Islet of Langerhans (tissue), 1 donor: ENCODE results near the gene CACNG6.
"Not testable (repeated sequence)": the region's sequence is repeated elsewhere in the genome, so short reads cannot be mapped to it uniquely, and the experiment has no call there.

ENCODE experiments used
- FAIRE-seq: peaks from one replicate; lab custom pipeline; 2011; peaks lifted over from hg19 to GRCh38; lab: Jason Lieb, UNC

The CACNG6 gene, protein sequence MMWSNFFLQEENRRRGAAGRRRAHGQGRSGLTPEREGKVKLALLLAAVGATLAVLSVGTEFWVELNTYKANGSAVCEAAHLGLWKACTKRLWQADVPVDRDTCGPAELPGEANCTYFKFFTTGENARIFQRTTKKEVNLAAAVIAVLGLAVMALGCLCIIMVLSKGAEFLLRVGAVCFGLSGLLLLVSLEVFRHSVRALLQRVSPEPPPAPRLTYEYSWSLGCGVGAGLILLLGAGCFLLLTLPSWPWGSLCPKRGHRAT

DNA sequence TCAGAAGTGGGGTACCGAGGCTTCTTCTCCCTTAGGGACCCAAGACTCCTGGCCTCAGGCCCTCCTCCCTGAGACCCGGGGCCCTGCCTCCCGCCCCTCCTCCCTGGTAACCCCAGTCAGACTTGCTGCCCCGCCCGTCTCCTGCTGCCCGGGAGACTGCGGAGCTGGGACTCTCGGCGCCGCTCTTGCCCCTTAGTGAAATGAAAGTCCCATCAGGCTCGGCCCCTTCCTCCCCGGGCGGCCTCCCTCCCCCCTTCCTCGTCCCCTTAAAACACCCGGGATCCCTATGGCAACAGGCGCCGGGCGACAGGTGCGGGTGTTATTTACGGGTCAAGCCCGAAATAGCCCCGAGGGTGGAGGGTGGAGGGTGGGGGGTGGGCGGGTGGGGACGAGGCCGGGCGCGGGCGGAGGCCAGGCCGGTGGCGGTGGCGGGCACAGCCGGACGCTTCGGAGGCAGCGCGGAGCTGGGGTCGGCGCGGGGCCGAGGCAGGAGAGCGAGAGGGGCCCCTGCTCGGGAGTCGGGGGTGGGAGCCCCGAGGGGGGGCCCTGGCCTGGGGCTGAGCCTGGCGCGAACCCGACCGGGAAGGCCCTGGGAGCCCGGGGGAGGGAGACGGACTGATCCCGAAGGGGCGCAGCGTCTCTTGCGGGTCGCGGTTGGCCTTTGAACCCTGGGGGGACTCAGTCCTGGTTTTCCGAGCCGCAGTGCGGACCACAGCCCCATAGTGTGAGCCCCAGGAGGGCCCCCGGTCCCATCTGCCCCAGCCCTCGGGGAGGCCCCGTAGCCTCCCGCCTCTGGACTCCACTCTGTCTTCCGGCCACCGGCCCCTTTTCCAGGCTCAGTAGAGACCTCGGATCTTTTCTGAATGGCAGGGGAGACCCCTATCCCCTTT is at the start of gene CACNG6:
Gene CACNG6, plus strand, starts transcription at position 414 of the 890 bp plus-strand sequence. CDS start 1,241 bp downstream, outside the sequence.
- no peak for FAIRE-seq

DNA sequence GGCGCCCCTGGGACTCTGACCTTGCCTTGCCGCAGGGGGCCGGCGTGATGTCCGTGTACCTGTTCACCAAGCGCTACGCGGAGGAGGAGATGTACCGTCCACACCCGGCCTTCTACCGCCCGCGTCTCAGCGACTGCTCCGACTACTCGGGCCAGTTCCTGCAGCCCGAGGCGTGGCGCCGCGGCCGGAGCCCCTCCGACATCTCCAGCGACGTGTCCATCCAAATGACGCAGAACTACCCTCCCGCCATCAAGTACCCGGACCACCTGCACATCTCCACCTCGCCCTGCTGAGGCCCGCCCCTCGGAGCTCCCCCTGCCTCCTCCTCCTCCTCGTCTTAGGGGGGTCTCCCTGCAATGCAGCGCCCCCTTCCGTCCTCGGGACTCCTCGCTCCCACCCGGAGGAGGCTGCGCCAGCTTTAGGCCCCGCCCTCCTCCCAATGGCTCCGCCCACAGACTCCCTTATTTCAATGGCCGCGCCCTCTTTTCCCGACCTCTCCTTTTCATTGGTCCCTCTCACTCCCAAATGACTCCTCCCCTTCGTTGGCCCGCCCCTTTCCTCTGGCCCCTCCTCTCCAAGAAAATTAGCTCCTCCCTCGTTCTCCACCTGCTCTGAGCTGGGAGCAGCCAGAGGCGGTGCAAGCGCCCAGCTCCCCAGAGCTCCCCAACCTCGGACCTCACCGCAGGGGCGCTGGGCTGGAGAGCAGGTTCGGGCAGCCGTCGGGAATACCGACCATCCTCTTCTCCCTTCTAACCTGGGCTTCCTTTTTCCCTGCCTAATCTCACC is 49.2 kb upstream of the CACNG6 start:
- FAIRE-seq: no peak

DNA sequence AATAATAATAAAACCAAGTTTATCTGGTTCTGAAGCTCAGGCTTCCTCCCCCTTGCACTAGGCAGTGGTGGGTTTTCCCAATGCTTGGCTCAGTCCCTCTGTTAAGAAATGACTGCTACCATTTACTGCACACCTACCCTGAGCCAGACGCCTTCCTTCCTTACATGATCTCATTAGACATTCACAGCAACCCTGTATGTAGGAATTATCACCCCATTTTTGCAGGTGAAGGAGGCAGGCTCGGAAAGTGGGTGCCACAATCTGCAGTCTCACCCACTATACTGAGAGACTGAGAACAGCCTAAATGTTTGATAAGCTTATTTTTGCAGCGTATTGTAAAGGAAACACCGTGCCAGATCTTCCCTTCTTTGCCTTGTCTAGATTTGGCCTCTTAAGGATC is 47.0 kb upstream of the CACNG6 start:
- no peak for FAIRE-seq

DNA sequence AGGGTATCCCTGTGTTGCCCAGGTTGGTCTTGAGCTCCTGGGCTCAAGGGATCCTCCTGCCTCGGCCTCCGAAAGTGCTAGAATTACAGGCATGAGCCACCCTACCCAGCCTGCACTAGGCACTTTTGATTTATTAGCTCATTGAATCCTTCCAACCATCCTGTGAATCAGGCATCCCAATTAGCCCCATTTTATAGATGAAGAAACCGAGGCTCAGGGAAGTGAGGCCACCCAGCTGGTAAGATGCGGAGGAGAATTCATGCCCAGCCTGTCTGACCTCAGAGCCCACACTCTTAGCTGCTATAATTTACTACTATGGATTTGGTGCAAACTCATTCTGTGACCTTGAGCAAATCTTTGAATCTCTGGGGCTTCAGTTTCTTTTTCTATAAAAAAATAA is 46.5 kb upstream of the CACNG6 start:
- no peak for FAIRE-seq

DNA sequence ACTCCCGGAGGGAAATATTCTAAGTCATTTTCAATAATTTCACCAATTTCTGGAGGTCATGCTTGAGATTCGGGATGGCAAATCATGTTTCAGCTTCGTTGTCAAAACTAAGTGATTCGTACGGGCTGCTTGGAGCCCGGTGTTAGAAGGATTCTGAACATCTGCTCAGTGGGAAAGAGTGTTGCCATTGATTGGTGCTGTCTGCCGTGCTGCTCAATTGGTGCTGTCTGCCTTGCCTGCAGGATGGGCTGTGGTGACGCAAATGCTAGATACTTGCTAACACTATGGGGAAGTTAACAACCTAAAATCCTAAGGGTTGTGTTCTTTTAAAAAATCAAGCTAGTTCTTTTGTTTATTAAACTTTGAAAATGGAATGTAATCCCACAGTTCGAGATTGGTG is 46.0 kb upstream of the CACNG6 start:
- FAIRE-seq: no peak

DNA sequence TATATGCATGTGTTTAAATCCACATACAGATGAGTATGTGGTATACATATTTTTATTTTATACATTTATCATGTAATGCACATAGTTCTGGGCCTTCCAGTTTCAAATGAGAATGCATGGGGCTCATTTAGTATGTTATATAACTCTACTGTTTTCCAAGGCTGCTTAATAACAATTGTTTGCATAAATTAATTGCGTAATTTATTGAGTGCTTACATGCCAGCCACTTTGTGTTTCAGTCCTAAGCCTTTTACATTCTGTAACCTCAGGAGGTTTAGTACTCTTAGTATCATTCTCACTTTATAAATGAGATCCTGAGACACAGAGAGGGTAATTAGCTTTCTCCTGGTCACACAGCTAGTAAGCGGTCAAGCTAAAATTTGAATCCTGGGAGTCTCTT is 45.4 kb upstream of the CACNG6 start:
- FAIRE-seq: no peak

DNA sequence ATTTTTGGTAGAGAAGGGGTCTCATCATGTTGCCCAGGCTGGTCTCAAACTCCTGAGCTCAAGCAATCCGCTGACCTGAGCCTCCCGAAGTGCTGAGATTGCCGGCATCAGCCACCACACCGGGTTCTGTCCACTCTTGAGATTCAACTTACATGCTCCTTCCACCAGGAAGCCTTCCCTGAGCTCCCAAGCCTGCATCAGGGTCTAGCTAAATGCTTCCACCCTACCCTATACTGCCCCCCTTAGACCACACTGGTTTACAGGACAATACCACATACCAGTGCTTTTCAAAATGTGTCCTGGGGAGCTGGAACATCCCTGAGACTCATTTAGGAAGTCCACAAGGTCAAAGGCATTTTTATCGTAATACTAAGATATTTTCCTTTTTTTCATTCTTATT is 43.8 kb upstream of the CACNG6 start:
- no peak for FAIRE-seq

DNA sequence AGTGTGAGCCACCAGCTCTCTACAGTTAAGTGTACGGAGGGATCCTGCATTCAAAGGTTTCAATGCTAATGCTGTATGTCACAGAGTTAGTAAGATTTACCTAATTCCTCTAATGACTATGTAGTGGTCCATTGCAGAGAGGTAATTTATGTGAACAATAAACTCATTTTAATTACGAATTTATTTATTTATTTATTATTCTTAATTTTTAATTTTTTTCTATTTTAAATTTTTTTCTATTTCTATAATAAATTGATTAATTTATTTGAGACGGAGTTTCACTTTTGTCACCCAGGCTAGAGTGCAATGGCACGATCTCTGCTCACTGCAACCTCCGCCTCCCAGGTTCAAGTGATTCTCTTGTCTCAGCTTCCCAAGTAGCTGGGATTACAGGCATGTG is 42.8 kb upstream of the CACNG6 start:
- not testable (repeated sequence) for FAIRE-seq

DNA sequence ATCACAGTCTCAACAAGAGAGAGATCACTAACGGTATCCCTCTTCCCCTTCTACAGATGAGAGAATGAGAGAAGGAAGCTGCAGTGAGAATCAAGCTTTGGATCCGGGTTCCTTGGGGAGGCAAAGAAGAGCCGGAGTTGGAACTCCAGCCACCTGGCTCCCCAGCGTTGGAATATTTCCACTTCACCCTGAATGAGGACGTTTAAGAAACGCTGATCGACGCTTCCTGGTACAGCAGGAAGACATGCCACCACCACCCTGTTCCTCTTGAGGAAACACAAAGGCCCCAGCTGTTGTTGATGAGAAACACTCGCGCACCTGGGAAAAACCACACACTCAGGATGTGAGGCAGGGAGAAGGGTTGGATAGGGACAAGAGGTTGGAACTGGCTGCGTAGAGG is 40.0 kb upstream of the CACNG6 start:
- FAIRE-seq: no peak

DNA sequence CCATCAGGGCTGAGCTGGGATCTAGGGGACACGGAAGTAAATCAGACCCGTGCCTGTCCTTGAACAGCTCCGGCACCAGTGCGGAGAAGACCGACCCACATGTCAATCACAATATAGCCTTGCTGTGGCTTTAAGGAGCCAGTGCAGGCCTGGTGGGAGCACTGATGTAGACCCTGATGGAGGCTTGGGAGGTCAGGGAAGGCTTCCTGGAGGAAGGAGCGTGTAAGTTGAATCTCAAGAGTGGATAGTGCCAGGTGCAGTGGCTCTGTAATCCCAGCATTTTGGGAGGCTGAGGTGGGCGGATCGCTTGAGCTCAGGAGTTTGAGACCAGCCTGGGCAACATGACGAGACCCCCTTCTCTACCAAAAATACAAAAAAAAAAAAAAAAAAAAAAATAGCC is 39.5 kb upstream of the CACNG6 start:
- no peak for FAIRE-seq

DNA sequence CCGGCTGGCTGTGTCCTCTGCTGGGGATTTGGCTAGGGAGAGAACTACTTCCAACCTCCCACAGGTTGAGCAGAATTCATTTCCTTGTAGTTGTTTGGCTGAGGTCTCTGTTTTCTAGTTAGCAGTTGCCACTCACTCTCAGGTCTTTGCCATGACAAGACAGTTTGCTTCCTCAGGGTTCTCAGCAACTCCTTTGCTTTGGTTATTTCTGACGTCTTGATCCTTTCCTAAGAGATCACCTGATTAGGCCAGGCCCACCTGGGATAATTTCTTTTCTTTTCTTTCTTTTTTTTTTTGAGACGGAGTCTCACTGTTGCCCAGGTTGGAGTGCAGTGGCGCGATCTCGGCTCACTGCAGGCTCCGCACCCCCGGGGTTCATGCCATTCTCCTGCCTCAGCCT is 38.1 kb upstream of the CACNG6 start:
- no peak for FAIRE-seq

DNA sequence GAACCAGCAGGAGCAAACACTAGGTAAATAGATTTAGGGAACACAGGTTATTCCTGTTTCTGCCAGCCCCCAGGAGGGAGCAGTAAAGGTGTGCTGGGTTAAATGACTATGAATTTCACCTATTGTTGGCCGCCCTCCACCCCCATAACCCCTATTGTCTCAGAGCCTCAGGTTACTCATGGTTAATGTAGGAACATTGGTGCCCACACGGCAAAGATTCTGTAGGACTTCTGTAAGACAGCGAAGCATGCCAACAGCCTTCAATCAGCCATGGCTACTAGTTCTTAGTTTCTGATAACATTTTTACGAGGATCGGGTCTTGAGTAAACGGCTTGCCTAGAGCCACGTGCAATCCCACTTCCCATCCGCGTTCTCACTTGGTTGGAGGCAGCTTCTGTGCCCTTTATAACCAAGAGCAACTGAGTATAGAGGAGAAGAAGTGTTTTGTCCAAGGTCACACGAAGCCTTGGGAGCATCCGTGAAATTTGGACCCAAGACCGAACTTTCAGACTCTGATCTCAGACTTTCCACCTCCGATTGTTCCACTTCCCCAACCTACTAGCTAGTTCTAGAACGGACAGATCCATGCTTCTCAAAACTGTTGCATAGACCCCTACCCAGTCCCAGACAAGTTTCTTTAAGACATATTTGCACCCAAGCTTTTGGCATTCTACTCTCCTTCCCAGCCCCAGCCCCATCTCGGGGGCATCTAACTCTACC is 33.8 kb upstream of the CACNG6 start:
- FAIRE-seq: no peak

DNA sequence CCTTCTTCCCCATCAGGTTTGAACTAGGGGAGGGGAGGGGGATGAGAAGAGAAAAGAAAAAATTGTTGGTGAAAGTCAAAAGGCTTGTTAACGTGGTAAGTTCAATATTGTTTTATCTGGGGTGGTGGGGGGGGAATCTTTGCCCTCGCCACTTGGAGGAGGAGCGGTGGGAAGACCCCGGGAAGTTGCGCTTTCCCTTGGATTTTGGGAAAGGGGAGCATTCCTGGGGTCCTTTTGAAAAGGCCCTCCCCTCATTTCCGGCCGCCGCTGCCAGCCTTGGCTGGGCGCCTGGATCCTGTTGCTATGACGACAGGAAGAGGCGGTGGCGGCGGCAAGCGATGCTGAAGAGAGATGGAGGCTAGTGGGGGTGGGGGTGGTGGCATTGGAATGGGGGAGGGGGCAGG is 33.3 kb upstream of the CACNG6 start:
- no peak for FAIRE-seq

DNA sequence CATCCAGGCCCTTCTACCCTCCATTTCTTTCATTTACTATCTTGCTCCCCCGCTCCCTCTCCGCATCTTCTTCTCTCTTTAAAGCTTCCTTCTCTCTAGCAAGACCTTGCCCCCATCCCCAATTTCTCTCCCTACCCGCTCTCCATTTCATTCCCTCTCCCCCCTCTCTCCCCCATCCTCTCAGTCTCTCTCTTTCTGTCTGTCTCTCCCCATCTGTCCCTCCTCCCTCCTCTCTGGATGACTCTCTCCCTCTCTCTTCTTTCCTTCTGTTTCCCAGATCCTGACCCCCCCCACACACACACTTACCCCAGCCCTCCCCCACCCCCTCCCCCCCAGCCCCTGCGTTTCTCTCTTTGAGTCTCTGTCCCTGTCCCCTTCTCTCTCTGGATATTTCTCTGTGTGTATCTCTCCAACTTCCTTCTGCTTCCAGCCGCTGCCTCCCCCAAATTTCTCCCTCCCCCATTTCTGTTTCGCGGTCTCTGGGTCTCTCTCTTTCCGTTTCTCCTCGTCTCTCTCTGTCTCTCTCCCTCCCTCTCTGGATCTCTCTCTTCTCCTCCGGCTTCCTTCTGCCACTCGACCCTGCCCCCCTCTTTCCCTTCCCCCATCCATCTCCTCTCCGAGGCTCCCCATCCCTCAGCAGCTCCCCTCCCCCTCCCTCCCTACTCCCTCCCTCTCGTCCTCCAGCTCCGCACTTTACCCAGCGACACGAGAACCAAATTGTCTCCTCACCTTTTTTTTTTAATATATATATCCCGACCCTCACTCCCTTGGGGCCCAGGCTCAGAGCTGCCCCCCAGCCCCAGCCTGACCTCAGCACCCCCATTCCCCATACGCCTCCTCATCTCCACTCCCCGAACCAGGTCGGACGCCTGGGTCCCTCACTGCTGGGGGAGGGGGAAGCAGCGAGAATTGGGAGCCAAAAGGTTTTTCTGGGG is 32.3 kb upstream of the CACNG6 start:
- FAIRE-seq: no peak

DNA sequence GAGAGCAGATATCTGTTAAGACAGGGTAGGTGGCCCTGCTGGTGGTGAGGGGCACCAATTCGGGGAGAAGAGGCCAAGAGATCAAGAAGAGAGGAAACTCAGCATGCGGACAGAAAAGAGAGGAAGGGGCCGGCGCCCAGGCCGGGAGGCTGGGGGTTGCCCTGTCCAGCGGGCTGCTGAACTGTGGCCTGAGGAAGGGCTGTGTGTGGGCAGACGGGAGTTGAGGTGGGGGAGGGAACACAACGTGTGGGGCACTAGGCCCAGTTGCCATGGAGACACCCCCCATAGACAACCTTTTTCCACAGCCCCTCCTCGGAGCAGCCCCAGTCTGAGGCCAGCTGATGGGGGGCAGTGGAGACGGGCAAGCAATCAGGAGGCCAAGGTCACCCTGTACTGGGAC is 31.2 kb upstream of the CACNG6 start:
- no peak for FAIRE-seq

DNA sequence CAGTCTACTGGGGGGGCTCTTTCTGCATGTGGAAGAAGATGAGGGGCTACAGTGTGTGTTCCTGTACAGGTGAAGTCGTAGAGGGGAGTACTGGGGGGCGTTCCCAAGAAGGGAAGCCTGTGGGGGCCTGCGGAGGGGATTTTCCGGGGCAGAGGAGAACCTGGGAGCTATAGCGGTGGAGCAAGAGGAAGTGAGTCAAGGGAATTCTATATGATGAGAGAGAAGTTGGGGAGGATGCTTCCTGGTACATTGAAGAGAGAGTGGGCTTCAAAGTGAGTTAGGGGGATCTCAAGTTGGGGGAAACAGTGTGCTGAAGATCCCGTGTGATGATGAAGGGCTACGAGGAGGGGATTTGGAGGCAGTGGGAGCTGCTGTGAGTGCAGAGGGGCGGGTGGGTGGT is 30.6 kb upstream of the CACNG6 start:
- no peak for FAIRE-seq

DNA sequence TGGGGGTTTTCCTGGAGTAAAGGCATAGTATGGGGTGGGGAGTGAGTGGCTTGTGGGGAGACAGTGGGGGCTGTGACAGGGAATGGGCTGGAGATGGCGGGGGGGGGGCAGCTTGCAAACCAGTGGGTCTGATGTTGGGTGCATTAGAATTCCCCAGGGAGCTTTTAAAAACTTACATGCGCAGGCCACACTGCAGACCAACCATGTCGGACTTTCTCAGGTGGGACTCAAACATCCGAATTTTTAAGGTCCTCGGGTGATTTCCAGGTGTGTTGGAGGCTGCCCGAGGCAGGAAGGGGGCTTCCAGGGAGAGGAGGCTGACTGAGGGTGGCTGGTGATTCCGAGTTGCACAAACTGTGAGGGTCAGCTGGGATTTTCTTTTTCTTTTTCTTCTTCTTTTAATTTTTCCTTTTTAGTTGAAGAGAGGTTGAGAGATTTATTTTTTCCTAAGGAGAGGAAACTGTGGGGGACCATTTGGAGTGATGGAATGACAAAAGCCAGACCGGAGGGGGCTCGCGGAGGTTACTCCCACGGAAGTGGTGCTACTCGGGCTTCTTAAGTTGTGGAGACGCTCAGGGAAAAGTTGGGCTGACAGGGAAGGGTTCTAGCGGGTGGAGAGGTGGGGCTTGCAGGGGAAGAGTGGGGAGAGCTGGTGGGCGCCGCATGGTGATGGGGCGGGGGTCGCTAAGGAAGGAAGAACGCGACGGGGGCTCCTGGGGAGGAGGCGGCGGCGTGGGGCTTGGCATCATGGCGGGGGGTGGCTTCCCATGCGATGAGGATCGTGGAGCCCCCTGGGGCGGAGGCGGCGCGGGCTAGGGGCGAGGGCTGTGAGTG is 29.7 kb upstream of the CACNG6 start:
- FAIRE-seq: no peak

DNA sequence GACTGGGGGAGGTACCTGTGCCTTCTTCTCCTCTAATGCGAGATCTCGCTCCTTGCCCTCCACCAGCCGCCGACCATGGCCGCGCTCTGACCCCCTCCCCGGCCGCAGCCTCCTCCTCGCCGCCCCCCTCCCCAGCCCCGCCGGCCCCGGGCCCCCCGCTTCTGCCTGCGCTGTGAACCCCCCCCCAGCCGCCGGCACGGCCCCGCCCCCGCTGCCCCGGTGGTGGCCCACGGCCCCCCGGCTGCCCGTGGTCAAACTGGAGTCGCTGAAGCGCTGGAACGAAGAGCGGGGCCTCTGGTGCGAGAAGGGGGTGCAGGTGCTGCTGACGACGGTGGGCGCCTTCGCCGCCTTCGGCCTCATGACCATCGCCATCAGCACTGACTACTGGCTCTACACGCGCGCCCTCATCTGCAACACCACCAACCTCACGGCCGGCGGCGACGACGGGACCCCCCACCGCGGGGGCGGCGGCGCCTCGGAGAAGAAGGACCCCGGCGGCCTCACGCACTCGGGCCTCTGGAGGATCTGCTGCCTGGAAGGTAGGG is 28.5 kb upstream of the CACNG6 start, which contains the start of gene CACNG8:
Gene CACNG8, plus strand, starts transcription at position 51 of the 545 bp plus-strand sequence.
- no peak for FAIRE-seq

DNA sequence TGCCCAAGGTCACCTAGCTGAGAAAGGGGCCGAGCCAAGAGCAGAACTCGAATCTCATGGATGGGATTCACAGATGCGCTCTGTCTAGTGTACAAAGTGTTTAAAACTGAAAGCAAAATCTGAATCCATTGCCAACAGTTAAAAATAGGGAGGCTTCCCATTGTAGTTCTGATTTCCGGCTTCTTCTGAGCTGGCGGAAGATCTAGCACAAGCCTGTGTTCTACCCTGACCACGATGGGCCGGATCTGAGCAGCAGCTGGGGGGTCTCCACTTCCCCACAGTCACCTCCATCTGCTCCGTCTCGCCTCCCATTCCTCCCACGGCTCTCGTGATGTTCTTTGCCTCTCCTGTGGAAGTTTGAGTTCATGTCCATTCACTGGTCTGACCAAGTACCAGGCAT is 26.3 kb upstream of the CACNG6 start:
- FAIRE-seq: no peak

DNA sequence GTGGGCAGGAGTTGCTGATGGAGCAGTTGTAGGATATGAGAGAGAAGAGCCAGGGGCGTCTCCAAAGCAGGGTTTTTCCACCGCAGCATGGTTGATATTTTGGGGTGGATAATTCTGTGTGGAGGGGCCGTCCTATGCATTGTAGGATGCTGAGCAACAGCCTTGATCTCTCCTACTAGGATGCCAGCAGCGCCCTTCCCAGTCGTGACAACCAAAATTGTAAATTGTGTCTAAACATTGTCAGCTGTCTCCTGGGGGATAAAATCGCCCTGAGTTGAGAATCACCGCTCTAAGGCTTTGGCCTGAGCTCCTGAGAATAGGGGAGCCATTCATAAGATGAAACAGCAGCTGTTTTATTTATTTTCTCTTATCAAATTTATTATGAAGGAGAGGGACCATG is 24.5 kb upstream of the CACNG6 start:
- no peak for FAIRE-seq
